Measurements from ENCODE around the gene ANKRD13C.

ANKRD13C gene

DNA sequence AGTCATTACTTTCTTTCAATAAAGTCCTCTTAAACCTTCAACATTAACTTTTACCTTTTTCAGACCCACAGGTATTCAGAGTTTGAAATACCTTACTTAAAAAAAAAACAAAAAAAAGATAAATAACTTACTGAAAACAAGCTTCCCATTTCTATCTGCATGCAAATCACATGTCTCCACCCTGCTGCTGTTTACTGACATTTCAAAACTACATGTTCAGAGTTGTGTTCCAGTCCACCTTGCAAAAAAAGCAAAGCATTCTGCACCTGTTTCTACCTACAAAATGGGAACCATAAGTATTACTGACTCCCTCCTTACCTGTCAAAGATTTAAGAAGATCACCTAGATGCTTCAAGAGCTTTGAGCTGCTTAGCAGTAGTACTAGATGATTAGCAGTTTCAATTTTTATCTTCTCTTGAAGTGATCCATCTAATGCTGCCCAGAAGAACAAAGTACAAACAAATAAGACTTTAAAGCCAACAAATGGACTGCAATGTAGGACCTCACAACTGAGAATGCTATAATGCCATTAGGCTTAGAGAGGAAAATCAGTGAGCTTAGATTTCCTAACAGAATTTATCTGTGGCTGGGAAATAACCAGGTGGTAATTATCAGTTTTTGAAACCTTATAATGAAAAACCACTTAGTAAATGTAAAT, 61.2 kb downstream of the ANKRD13C start:
- no peak for DNase-seq (ENCODE audit: low read depth in 3 of 3)

DNA sequence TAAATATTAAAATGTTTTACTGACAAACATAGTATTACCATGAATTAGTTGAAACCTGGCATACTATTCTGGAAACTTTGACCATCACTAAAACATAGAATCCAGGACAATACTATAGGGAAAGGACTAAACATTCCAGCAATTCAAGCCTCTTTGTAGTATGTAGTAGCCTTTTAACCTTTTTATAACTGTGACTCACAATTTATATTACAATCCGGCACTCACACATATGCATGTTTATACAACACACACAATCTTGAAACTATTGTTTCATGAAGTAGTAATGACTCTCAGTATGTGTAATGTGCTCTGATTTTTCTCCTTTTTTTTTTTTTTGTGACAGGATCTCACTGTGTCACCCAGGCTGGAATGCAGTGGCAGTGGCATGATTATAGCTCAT, 64.3 kb downstream of the ANKRD13C start:
- no peak for DNase-seq (ENCODE audit: low read depth in 3 of 3)

- no peak for DNase-seq (ENCODE audit: low read depth in 3 of 3)
These were observed 66.4 kb downstream of the ANKRD13C start for GRCh38 chr1:70288166-70288565.

DNA sequence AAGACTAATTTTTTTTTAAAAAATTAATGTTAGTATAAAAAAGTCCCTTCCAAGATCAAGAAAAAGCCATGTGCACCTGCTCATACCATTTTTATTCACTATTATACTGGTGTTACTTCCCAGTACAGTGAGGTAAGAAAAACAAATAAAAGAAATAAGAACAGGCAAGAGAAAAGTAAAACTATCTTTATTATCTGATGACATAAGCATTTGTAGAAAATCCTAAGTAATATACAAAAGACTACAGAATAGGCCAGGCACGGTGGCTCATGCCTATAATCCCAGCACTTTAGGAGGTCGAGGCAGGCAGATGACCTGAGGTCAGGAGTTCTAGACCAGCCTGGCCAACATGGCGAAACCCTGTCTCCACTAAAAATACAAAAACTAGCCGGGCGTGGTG, 68.1 kb downstream of the ANKRD13C start:
- no peak for DNase-seq (ENCODE audit: low read depth in 3 of 3)

DNA sequence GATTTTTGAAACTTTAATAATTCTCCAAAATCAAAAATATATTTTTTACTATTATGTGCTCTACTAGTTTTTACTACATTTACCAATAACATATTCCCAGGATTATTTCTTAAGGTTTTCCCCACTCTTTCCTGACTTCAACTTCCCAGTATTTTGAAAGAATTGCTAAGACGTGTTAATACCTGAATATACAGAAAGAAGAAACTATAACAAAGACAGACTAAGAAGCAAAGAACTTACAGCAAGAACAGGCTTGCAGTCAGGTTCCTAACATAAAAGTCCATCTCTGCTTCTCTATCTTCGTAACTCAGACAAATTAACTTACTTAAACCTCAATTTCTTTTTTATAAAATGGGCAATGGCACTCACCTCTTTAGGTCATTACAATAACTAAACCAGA, 70.2 kb downstream of the ANKRD13C start:
- no peak for DNase-seq (ENCODE audit: low read depth in 3 of 3)

DNA sequence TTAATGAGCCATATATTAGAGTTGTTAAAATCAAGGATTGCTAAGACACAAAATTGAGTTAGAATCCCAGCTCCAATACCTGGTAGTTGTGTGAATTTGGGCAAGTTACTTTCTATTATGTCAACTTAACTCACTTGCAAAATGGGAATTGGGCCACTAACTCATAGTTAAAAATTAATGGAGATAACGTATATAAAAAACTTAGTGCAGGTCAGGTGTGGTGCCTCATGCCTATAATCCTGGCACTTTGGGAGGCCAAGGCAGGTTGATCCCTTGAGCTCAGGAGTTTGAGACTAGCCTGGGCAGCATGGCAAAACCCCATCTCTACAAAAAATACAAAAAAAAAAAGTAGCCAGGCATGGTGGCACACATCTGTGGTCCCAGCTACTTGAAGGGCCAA, 75.8 kb downstream of the ANKRD13C start:
- no peak for DNase-seq (ENCODE audit: low read depth in 3 of 3)

- no peak for DNase-seq (ENCODE audit: low read depth in 3 of 3)
These were observed 76.6 kb downstream of the ANKRD13C start for GRCh38 chr1:70277875-70278274.

DNA sequence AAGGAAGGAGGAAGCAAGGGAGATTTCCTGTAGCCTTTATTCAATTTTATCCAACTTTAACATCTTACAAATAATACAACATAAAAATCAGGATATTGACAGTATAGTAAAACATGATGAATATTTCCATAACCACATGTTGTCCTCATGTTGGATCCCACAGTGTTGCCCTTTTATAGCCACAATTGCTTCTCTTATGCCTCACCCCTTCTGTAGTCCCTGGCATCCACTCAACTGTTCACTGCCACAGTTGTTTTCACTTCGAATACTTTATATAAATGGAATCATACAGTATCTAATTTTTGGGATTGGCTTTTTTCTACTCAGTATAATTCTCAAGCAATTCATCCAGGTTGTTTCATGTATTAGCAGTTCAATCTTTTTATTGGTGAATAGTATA, 88.6 kb downstream of the ANKRD13C start:
- no peak for DNase-seq (ENCODE audit: low read depth in 3 of 3)

GRCh38 chr1:70264839-70265238, 89.7 kb downstream of the ANKRD13C start:
- DNase-seq (ENCODE audit: low read depth in 3 of 3) = no peak

DNA sequence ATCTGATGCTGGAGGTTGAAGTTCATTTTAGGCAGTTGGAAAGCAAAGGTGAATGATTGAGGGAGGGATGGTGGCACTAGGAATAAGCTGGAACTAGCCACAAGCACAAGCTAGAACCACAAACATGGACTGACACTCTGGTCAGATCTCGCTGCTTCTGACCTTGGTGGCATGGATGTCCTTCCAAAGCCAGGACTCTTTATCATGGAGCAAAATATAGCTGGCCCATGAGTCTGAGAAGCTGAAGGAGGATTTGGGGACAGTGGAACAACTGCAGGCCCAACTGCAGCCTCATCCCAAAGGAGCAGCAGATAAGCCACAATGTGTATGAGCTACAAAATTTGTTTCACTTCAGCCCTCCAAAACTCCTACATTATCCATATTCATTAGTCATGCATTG, 97.9 kb downstream of the ANKRD13C start:
- no peak for DNase-seq (ENCODE audit: low read depth in 3 of 3)

- no peak for DNase-seq (ENCODE audit: low read depth in 3 of 3)
These were observed 105.8 kb downstream of the ANKRD13C start for GRCh38 chr1:70248729-70249128.

DNA sequence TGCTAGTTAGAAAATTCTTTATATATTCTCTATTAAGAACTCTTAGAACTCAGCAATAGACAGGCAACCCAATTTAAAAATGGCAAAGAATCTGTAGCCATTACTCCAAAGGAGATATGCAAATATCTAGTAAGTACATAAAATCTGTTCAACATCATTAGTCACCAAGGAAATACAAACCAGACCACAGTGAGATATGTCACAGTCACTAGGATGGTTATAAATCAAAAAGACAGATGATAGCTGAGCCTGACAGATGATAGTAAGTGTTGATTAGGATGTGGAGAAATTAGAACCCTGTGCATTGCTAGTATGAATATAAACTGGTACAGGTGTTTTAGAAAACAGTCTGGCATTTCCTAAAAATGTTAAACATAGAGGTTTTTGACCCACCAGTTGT, 106.8 kb downstream of the ANKRD13C start:
- DNase-seq (ENCODE audit: low read depth in 3 of 3) = no peak

- DNase-seq (ENCODE audit: low read depth in 3 of 3) = no peak
These were observed 107.4 kb downstream of the ANKRD13C start for GRCh38 chr1:70247122-70247521.

DNA sequence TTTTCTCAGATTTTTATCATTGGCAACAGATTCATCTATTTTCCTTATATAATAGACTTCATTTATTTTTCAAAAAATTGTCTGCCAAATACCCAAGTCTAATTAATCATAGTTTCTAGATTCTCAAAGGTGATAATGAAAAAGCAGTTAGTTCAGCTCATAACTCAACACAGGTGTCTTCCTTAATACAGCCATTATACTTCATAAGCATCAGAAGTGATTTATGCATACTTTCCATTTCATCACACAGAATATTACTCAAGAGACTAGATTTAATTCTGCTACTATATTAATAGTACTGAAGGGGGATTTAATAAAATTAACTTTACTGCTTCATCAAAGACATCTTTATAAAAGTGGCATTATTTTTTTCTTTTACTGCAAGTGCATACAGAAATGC, 114.6 kb downstream of the ANKRD13C start:
- no peak for DNase-seq (ENCODE audit: low read depth in 3 of 3)

GRCh38 chr1:70234733-70235132, 119.8 kb downstream of the ANKRD13C start:
- no peak for DNase-seq (ENCODE audit: low read depth in 3 of 3)

GRCh38 chr1:70231475-70231874, 123.0 kb downstream of the ANKRD13C start:
- no peak for DNase-seq (ENCODE audit: low read depth in 3 of 3)

DNA sequence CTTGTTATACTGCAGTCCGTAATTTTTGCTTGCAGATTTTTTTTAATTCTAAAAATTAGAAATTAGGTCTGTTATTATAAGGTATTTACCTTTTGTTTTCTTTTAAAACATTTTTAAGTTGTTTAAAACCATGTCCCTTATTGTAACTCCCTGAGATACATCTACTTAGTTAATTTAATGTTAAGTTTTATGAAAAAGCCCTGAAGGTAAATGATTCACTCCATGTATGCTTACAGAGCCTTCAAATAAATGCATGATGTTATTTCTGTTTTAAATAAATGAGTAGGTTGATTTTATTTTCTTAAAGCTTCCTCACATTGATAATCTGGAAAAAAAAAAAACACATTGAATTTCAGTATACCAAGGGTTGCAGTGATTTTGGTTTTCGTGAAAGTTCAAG, 125.9 kb downstream of the ANKRD13C start:
- no peak for DNase-seq (ENCODE audit: low read depth in 3 of 3)

GRCh38 chr1:70227439-70227838, 127.1 kb downstream of the ANKRD13C start:
- DNase-seq (ENCODE audit: low read depth in 3 of 3) = no peak

DNA sequence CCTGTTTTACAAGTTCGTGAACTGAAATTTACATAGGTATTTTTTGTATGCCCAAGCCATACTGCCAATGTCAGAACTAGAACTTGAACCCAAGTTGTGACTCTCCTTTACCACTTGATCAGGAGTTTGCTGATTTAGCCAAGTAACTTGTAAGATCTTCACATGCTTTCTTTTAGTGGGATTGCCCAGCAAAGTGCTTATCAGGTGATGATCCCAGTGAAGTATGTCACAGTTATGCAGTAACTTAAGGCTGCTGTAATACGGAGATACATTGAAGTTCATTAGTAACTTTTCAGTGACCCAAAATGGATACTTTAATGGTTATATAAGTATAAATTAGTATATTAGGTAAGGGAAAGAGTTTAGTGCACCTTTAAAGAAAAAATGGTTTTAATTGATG, 129.6 kb downstream of the ANKRD13C start:
- DNase-seq (ENCODE audit: low read depth in 3 of 3) = no peak

- no peak for DNase-seq (ENCODE audit: low read depth in 3 of 3)
These were observed 131.7 kb downstream of the ANKRD13C start for GRCh38 chr1:70222716-70223235.

DNA sequence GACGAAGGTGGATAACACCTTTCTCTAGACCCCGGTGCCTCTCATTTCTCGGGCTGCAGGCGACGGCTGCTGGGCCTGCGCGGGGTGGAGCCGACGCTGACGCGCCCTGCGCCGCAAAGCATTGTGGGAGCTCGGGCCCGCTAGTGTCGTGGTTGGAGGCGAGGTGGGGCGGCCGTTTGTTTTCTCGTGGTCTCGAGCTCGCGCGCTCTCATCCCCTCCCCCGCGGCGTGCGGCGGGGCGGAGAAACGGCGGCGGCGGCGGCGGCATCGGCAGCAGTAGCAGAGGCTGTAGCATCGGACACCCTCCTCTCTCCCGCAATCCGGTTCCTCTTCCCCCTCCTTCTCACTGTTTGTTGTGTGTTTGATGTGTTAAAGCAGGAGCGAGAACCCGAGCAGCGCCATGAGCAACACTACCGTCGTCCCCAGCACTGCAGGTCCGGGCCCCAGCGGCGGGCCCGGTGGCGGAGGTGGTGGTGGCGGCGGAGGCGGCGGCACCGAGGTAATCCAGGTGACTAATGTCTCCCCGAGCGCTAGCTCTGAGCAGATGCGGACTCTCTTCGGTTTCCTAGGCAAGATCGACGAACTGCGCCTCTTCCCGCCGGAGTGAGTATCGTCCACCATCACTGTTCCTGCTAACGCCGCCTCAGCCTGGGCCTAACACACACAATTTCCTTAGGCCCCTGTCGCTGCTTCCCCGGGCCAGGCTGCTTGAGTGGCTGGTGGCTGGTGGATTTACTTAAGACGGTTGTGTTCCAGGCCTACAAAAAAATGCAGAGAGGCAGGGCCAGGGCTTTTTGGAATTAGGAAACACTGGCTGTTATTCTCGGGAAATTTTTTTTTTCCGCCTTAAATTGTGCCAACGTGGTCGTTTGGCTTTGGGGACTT, 133.0 kb downstream of the ANKRD13C start, which contains the start of gene SRSF11:
SRSF11 (plus strand) TSS at position 143 of the 884 bp plus-strand sequence; CDS start at position 400, 257 bp downstream.
- peak; percentile 95 to 97 (median 96) for DNase-seq (ENCODE audit: low read depth in 3 of 3)

GRCh38 chr1:70220517-70221237, 133.8 kb downstream of the ANKRD13C start:
- DNase-seq (ENCODE audit: low read depth in 3 of 3) = no peak

Measured in stimulated activated CD4-positive, alpha-beta T cell treated with anti-CD3 and anti-CD28 coated beads, TNF-alpha, amount 100 ng/mL, for 24 hours (primary cell).